IPS-15b (cell line): Measurements from ENCODE around the gene ITSN1.

Experiments
- H3K27me3 ChIP-seq: one replicate; pipeline ENCODE4 v1.6.1; 2013; ENCODE audit warnings: low read length; ENCODE audit not compliant: control insufficient read depth, insufficient read depth
- H3K36me3 ChIP-seq: one replicate; pipeline ENCODE4 v1.6.1; 2013; ENCODE audit warnings: low read length; ENCODE audit not compliant: control insufficient read depth, insufficient read depth
- H3K4me1 ChIP-seq: one replicate; pipeline ENCODE4 v1.6.1; 2013; ENCODE audit warnings: mild to moderate bottlenecking, low read length; ENCODE audit not compliant: control insufficient read depth, insufficient read depth
- H3K4me3 ChIP-seq: one replicate; pipeline ENCODE4 v1.5.1; 2013; ENCODE audit warnings: low read depth, low read length
- H3K9ac ChIP-seq: one replicate; pipeline ENCODE4 v1.6.1; 2013; ENCODE audit warnings: low read depth, mild to moderate bottlenecking, low read length
- H3K9me3 ChIP-seq: one replicate; pipeline ENCODE4 v1.6.1; 2013; ENCODE audit warnings: mild to moderate bottlenecking, low read length; ENCODE audit not compliant: control insufficient read depth, insufficient read depth

Gene ITSN1

GRCh38 chr21:33762803-33763581 lies 120.7 kb downstream of the ITSN1 start:
- no peaks in the 10 kb centered on the region for H3K27me3 ChIP-seq

GRCh38 chr21:33763582-33763899 lies 121.2 kb downstream of the ITSN1 start:
- Histone ChIP-seq H3K4me1 (peaks cover 2% of the 10 kb centered on the region), H3K9me3 (no peaks in the 10 kb centered on the region), H3K27me3 (no peaks in the 10 kb centered on the region), H3K36me3 (no peaks in the 10 kb centered on the region), H3K4me3 (no peak overlapping the region), H3K9ac (no peak overlapping the region)

More at GRCh38 chr21:33762803-33763581, 120.7 kb downstream of the ITSN1 start:
- Histone ChIP-seq H3K9ac (no peak overlapping the region), H3K9me3 (no peaks in the 10 kb centered on the region), H3K36me3 (no peaks in the 10 kb centered on the region), H3K4me1 (peaks cover 2% of the 10 kb centered on the region), H3K4me3 (no peak overlapping the region)

- H3K36me3 ChIP-seq: no peaks in the 10 kb centered on the region
- no peaks in the 10 kb centered on the region for H3K4me1 ChIP-seq
- H3K4me3 ChIP-seq: no peak overlapping the region
- no peaks in the 10 kb centered on the region for H3K9me3 ChIP-seq
- no peaks in the 10 kb centered on the region for H3K27me3 ChIP-seq
- no peak overlapping the region for H3K9ac ChIP-seq
Measured at GRCh38 chr21:33767236-33767635, 124.9 kb downstream of the ITSN1 start.

GRCh38 chr21:33767960-33768359 lies 125.7 kb downstream of the ITSN1 start:
- H3K9ac ChIP-seq: no peak overlapping the region

GRCh38 chr21:33769057-33769456 lies 126.8 kb downstream of the ITSN1 start:
- Histone ChIP-seq H3K9ac (no peak overlapping the region), H3K36me3 (no peaks in the 10 kb centered on the region), H3K9me3 (no peaks in the 10 kb centered on the region), H3K4me1 (no peaks in the 10 kb centered on the region), H3K4me3 (no peak overlapping the region), H3K27me3 (no peaks in the 10 kb centered on the region)

More at GRCh38 chr21:33767960-33768359, 125.7 kb downstream of the ITSN1 start:
- H3K4me3 ChIP-seq: no peak overlapping the region
- no peaks in the 10 kb centered on the region for H3K4me1 ChIP-seq
- H3K27me3 ChIP-seq: no peaks in the 10 kb centered on the region
- no peaks in the 10 kb centered on the region for H3K36me3 ChIP-seq
- no peaks in the 10 kb centered on the region for H3K9me3 ChIP-seq

GRCh38 chr21:33770542-33770941 lies 128.2 kb downstream of the ITSN1 start:
- H3K4me1 ChIP-seq: no peaks in the 10 kb centered on the region
- H3K9me3 ChIP-seq: no peaks in the 10 kb centered on the region
- no peak overlapping the region for H3K9ac ChIP-seq
- H3K27me3 ChIP-seq: no peaks in the 10 kb centered on the region
- H3K4me3 ChIP-seq: no peak overlapping the region
- H3K36me3 ChIP-seq: no peaks in the 10 kb centered on the region

- Histone ChIP-seq H3K36me3 (no peaks in the 10 kb centered on the region), H3K4me3 (no peak overlapping the region), H3K4me1 (no peaks in the 10 kb centered on the region)
Measured at GRCh38 chr21:33771976-33772375, 129.7 kb downstream of the ITSN1 start.

GRCh38 chr21:33774551-33774950 lies 132.2 kb downstream of the ITSN1 start:
- Histone ChIP-seq H3K36me3 (no peaks in the 10 kb centered on the region), H3K4me3 (no peak overlapping the region), H3K4me1 (no peaks in the 10 kb centered on the region)

More at GRCh38 chr21:33771976-33772375, 129.7 kb downstream of the ITSN1 start:
- no peaks in the 10 kb centered on the region for H3K9me3 ChIP-seq
- no peak overlapping the region for H3K9ac ChIP-seq
- H3K27me3 ChIP-seq: no peaks in the 10 kb centered on the region

GRCh38 chr21:33775100-33775828 lies 133.0 kb downstream of the ITSN1 start:
- no peaks in the 10 kb centered on the region for H3K27me3 ChIP-seq
- H3K9ac ChIP-seq: no peak overlapping the region
- no peaks in the 10 kb centered on the region for H3K4me1 ChIP-seq
- H3K9me3 ChIP-seq: no peaks in the 10 kb centered on the region
- no peaks in the 10 kb centered on the region for H3K36me3 ChIP-seq
- H3K4me3 ChIP-seq: no peak overlapping the region

More at GRCh38 chr21:33774551-33774950, 132.2 kb downstream of the ITSN1 start:
- no peaks in the 10 kb centered on the region for H3K9me3 ChIP-seq
- no peaks in the 10 kb centered on the region for H3K27me3 ChIP-seq
- no peak overlapping the region for H3K9ac ChIP-seq

GRCh38 chr21:33780631-33781030 lies 138.3 kb downstream of the ITSN1 start:
- Histone ChIP-seq H3K4me1 (no peaks in the 10 kb centered on the region), H3K9me3 (no peaks in the 10 kb centered on the region), H3K4me3 (no peak overlapping the region), H3K27me3 (no peaks in the 10 kb centered on the region), H3K9ac (no peak overlapping the region), H3K36me3 (no peaks in the 10 kb centered on the region)

- no peaks in the 10 kb centered on the region for H3K9me3 ChIP-seq
- no peaks in the 10 kb centered on the region for H3K27me3 ChIP-seq
- H3K9ac ChIP-seq: no peak overlapping the region
- H3K4me3 ChIP-seq: no peak overlapping the region
- no peaks in the 10 kb centered on the region for H3K4me1 ChIP-seq
- no peaks in the 10 kb centered on the region for H3K36me3 ChIP-seq
Measured at GRCh38 chr21:33781121-33781520, 138.8 kb downstream of the ITSN1 start.
